Heart right ventricle (tissue), 16 donors: ENCODE results near the gene NEB. TPM values are rescaled to one million over a fixed set of nuclear protein-coding genes. Genes with fewer than 3 reads are reported as not detected.

Source experiments
- ATAC-seq, 8 donors: fragments of 200-7000 bp; cut with Tn5 transposase; one replicate each; pipeline ENCODE4 v1.9.1; 2020; ENCODE audit warnings: mild to moderate bottlenecking in 8 of 8, moderate library complexity in 8 of 8, moderate number of reproducible peaks in 1 of 8
- DNase-seq, 2 donors: peaks; one replicate each; pipeline ENCODE4 v3.0.0-alpha.2; 2020
- H3K27ac ChIP-seq, 10 donors: fragments of 200-600 bp; sonication (generic) in 2 of 10; one replicate each; pipeline versions ENCODE4 v1.5.0 to v1.8.0; 2020 to 2022; ENCODE audit warnings: mild to moderate bottlenecking in 3 of 10
- H3K27me3 ChIP-seq, 7 donors: fragments of 200-600 bp; one replicate each; pipeline ENCODE4 v1.8.0; 2021 to 2022; ENCODE audit warnings: mild to moderate bottlenecking in 2 of 7
- H3K36me3 ChIP-seq, 9 donors: fragments of 200-600 bp; sonication (generic) in 1 of 9; one replicate each; pipeline versions ENCODE4 v1.5.0 to v1.8.0; 2020 to 2022; ENCODE audit warnings: mild to moderate bottlenecking in 2 of 9
- H3K4me1 ChIP-seq, 9 donors: fragments of 200-600 bp; sonication (generic) in 1 of 9; one replicate each; pipeline versions ENCODE4 v1.5.0 to v1.8.0; 2020 to 2022; ENCODE audit warnings: mild to moderate bottlenecking in 4 of 9
- H3K4me3 ChIP-seq, 10 donors: fragments of 200-600 bp; sonication (generic) in 2 of 10; one replicate each; pipeline versions ENCODE4 v1.5.0 to v1.8.0; 2020 to 2022; ENCODE audit warnings: mild to moderate bottlenecking in 7 of 10, moderate library complexity in 2 of 10
- H3K9me3 ChIP-seq, 11 donors: fragments of 200-600 bp in 10 of 11; sonication (generic) in 2 of 11; one replicate each; pipeline versions ENCODE4 v1.5.0 to v1.8.0; 2013 to 2022; ENCODE audit warnings: mild to moderate bottlenecking in 2 of 11, control low read depth in 1 of 11, moderate library complexity in 1 of 11
- CTCF ChIP-seq, 9 donors: fragments of 200-600 bp; sonication (generic) in 2 of 9; IDR thresholded peaks; one replicate each; pipeline versions ENCODE4 v1.5.0 to v1.8.0; 2021 to 2022; ENCODE audit warnings: antibody characterized with exemption in 9 of 9, mild to moderate bottlenecking in 5 of 9, moderate library complexity in 1 of 9
- WGBS, 2 donors: extraction: QIAGEN DNeasy Blood & Tissue Kit; methylation state at CpG; one replicate each; pipeline ENCODE4 v1.1.7; 2013; ENCODE audit warnings: inconsistent platforms in 1 of 2; 5-methylcytosine and 5-hydroxymethylcytosine counted together
- intact Hi-C, 10 donors: fragments of 100-400 bp; cut with DNase I; formaldehyde crosslinking; loops; one replicate each; pipeline versions ENCODE4 v1.11.1 to v1.14.2; 2022
- long read RNA-seq, 3 donors: library from polyadenylated mRNA; unstranded; transcript quantifications; one replicate each; pipeline ENCODE4 v2.0.0, GENCODE V29; 2020 to 2021
- polyA plus RNA-seq, 2 donors: library from polyadenylated mRNA; stranded (reverse); fragments of 200-250 nt; gene quantifications; one replicate each; pipeline ENCODE4 v1.2.3, GENCODE V29; 2013
- total RNA-seq, 10 donors: library from RNA; stranded (reverse); fragmentation: NEBNext Ultra II Directional in 3 of 10; extraction: Animal tissue kit (Norgen Biotek cat#: 25700) in 3 of 10; gene quantifications; one replicate each; pipeline versions ENCODE4 v1.2.1 to v1.2.4, GENCODE V29; 2021 to 2023
- donor health status: Arrhythmogenic right ventricular cardiomyopathy.
- donor health status: ischemic (EF 13 %, LVEDD 7.1; RV severe dilation, severe dysfunction).
- donor health status: healthy with polysubstance abuse.
- donor health status: DM: no; HTN: yes; CAD: no.
- donor health status: DM: no; HTN: no; CAD: no.
- donor health status: ischemic (EF 25% LVEDD 6.9; RV normal size, moderate dysfunction).
- donor health status: ischemic (EF 25% LVEDD 5.7; RV mildly dilated, moderate dysfunction).
- donor health status: healthy.
- donor health status: DM: yes; HTN: yes; CAD: no.
- donor health status: Ischemic cardiomyopathy.
- donor health status: ischemic (EF 35%, LVEDD 5.7; RV mildly dilated, moderate dysfunction).
- donor health status: nonischemic (EF 11% LVEDD 7.7; RV severe dilation, severe dysfunction).
- donor health status: DM: yes; HTN: yes; CAD: no.
- donor health status: PGD.
- donor health status: ischemic (EF 29% LVEDD 5.4; RV normal size, mild dysfunction).
- donor health status: nonischemic (EF 23%, LVEDD 6.1; RV moderate dilation, normal function).

The NEB gene
- total RNA-seq (10 to 100 TPM in 3 of 10 donors, 1 to 10 TPM in 6, under 1 TPM in 1; 0.32 to 19.4 (median 5.8) TPM), polyA plus RNA-seq (1 to 10 TPM in 1 of 2 donors, under 1 TPM in 1; 0.33 to 4.3 TPM)
- long read RNA-seq, donor 1, result 0 reads
- long read RNA-seq, donor 2, partial matches to known transcripts, result 2 of 4 reads
- long read RNA-seq, donor 2, other reads (novel, unspliced or antisense), result 2 of 4 reads
- long read RNA-seq, donor 3, partial matches to known transcripts, result 0 of 2 reads
- long read RNA-seq, donor 3, other reads (novel, unspliced or antisense), result 2 of 2 reads

- Histone ChIP-seq H3K4me3 (no peak within 1 kb of the TSS), H3K27ac (no peak within 1 kb of the TSS), H3K27me3 (no peaks in the 10 kb centered on the region), H3K9me3 (peaks cover 0 to 6% (median 0%) of the 10 kb centered on the region in 11 donors), H3K4me1 (no peaks in the 10 kb centered on the region), H3K36me3 (no peaks in the 10 kb centered on the region)
- no peak for TF ChIP-seq CTCF (IDR thresholded peaks at IDR 0.05)
- intact Hi-C loops, result no loop called here
- WGBS, 2 donors, result 87 to 88% methylated on average over 11 of the region's 11 CpGs
- no peak for DNase-seq
- ATAC-seq, result no peak
These were observed at the start of gene NEB for GRCh38 chr2:151733771-151734672. TSS of gene NEB (minus strand) at chr2:151734476. CDS start at chr2:151733156, 1,320 bp downstream.

- H3K27ac ChIP-seq, result no peak overlapping the region
- no peaks in the 10 kb centered on the region for H3K27me3 ChIP-seq
- DNase-seq, result no peak
- TF ChIP-seq CTCF (IDR thresholded peaks at IDR 0.05), result no peak
- peaks cover 0 to 10% (median 0%) of the 10 kb centered on the region in 11 donors for H3K9me3 ChIP-seq
- no peak for ATAC-seq
- no peak overlapping the region for H3K4me3 ChIP-seq
- 95 to 100% methylated on average over 2 of the region's 2 CpGs for WGBS, 2 donors
- H3K36me3 ChIP-seq, result peaks cover 0 to 78% (median 9%) of the 10 kb centered on the region in 9 donors
- intact Hi-C loops, result no loop called here
- H3K4me1 ChIP-seq, result no peaks in the 10 kb centered on the region
These were observed 48.9 kb upstream of the NEB start for GRCh38 chr2:151783133-151783520.

- Histone ChIP-seq H3K27me3 (no peaks in the 10 kb centered on the region), H3K9me3 (peaks cover 0 to 13% (median 0%) of the 10 kb centered on the region in 11 donors), H3K4me3 (no peak overlapping the region), H3K36me3 (peaks cover 0 to 78% (median 9%) of the 10 kb centered on the region in 9 donors), H3K4me1 (no peaks in the 10 kb centered on the region), H3K27ac (no peak overlapping the region)
- intact Hi-C loops, result no loop called here
- ATAC-seq (no peak), DNase-seq (no peak)
- TF ChIP-seq CTCF (IDR thresholded peaks at IDR 0.05), result no peak
- 87 to 89% methylated on average over 6 of the region's 6 CpGs for WGBS, 2 donors
These were observed 48.3 kb upstream of the NEB start for GRCh38 chr2:151782378-151783132.

GRCh38 chr2:151781642-151782041 lies 47.4 kb upstream of the NEB start:
- Histone ChIP-seq H3K4me3 (no peak overlapping the region), H3K9me3 (peaks cover 0 to 13% (median 0%) of the 10 kb centered on the region in 11 donors), H3K27me3 (no peaks in the 10 kb centered on the region), H3K36me3 (peaks cover 0 to 84% (median 9%) of the 10 kb centered on the region in 9 donors), H3K27ac (no peak overlapping the region), H3K4me1 (no peaks in the 10 kb centered on the region)
- intact Hi-C loops, result no loop called here
- ATAC-seq (no peak), DNase-seq (no peak)
- TF ChIP-seq CTCF (IDR thresholded peaks at IDR 0.05), result no peak
- 89 to 97% methylated on average over 4 of the region's 4 CpGs for WGBS, 2 donors
